Testis (tissue), 3 donors: ENCODE results near the gene DIAPH3. TPM values are rescaled to one million over a fixed set of nuclear protein-coding genes. Genes with fewer than 3 reads are reported as not detected.

ENCODE experiments used
- DNase-seq: peaks from one replicate; pipeline ENCODE4 v3.0.0-alpha.2; 2019
- H3K27ac ChIP-seq, 2 donors: fragments of 200-600 bp; sonication (generic); one replicate each; pipeline ENCODE4 v1.5.1; 2019
- H3K27me3 ChIP-seq: fragments of 200-600 bp; sonication (generic); one replicate; pipeline ENCODE4 v1.5.1; 2019
- H3K36me3 ChIP-seq: fragments of 200-600 bp; sonication (generic); one replicate; pipeline ENCODE4 v1.5.1; 2017; ENCODE audit warnings: low read depth; ENCODE audit errors: missing control alignments
- H3K4me1 ChIP-seq: fragments of 200-600 bp; sonication (generic); one replicate; pipeline ENCODE4 v1.5.1; 2019
- H3K4me3 ChIP-seq, 2 donors: fragments of 200-600 bp; sonication (generic); one replicate each; pipeline ENCODE4 v1.5.1; 2017 to 2019
- H3K9me3 ChIP-seq: fragments of 200-600 bp; sonication (generic); one replicate; pipeline ENCODE4 v1.5.1; 2017
- CTCF ChIP-seq, 3 experiments: fragments of 450-650 bp in 2 of 3; fragments of 200-600 bp in 1 of 3; sonication (generic) in 1 of 3; IDR thresholded peaks; one replicate each; pipeline ENCODE4 v1.5.1; 2016 to 2019; ENCODE audit warnings: antibody characterized with exemption in 3 of 3, mild to moderate bottlenecking in 2 of 3, moderate library complexity in 1 of 3
- POLR2A ChIP-seq: fragments of 450-650 bp; IDR thresholded peaks from one replicate; pipeline ENCODE4 v1.6.1; 2017; ENCODE audit warnings: antibody characterized with exemption, mild to moderate bottlenecking, moderate library complexity
- WGBS, 2 donors: methylation state at CpG; one replicate each; pipeline ENCODE4 v1.1.5; 2018; 5-methylcytosine and 5-hydroxymethylcytosine counted together
- intact Hi-C: fragments of 100-400 bp; cut with DNase I; formaldehyde crosslinking; loops from one replicate; pipeline ENCODE4 v1.15.1; 2023; ENCODE audit warnings: low total_unique reads
- polyA plus RNA-seq: library from polyadenylated mRNA; stranded (reverse); fragments of 350-450 nt; fragmentation: Illumina TruSeq; extraction: RNeasy Lipid Tissue Mini Kit (QIAGEN cat#74804); gene quantifications from one replicate; pipeline ENCODE4 v1.2.3, GENCODE V29; 2014; ENCODE audit warnings: low read depth, low replicate concordance; ENCODE audit not compliant: insufficient read depth
- total RNA-seq, 2 donors: library from RNA; depleted of rRNA; stranded (reverse); fragments of >200 nt; gene quantifications; one replicate each; pipeline ENCODE4 v1.2.3, GENCODE V29; 2016

The DIAPH3 gene
- total and polyA plus RNA-seq, 3 donors from 2014 or later: 12.5 to 30.3 (median 18.7) TPM

DNA sequence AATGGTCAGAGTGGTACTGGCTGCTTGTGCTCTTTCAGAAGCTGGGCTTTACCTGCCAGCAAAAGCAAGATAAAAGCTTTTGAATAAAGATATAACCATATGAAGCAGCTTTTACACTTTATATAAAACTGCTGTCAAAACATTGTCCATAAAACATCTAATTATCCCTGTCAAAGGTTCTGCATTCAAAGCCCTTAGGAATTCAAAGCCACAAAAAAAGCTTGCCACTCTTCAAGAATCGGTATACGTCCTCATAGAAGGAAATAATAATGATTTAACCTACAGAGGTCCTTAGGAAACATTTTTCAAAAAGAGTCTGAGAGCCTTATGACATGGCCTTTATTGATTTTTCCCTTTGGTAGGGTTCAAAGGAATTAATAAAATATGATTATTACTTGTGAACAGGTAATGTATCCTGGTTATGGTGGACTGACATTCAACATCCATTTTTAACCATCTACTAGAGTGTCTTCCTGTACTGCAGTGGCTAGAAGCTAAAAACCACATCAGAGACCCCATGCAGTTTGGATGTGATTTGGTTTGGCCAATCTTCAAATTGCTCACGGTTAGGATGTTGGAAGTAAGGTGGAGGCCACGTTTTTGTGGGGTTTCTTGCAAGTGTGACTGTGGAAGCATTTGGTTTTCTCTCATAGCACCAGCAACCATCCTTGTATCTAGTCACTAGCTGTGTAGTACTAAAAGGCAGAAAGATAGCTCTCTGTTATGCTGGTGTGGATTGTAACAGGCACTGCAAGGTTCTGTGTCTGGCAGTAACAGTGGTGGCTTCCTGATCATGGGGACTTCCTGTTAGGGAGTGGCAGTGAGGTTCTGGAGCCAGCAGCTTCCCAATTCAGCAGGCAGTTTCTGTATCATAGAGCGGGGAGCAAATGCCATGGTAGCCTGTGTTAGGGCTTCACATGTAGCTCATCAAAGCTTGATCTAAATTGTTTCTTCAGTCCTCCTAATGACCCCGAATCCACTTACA lies 441.5 kb downstream of the DIAPH3 start:
- DNase-seq: no peak
- Histone ChIP-seq H3K36me3 (no peaks in the 10 kb centered on the region), H3K9me3 (no peaks in the 10 kb centered on the region), H3K4me3 (no peak overlapping the region), H3K4me1 (no peaks in the 10 kb centered on the region), H3K27me3 (no peaks in the 10 kb centered on the region), H3K27ac (no peak overlapping the region)
- 86 to 87% methylated on average over 6 of the region's 6 CpGs for WGBS, 2 donors
- TF ChIP-seq POLR2A (no peak), CTCF (IDR thresholded peaks at IDR 0.05) (no peak)
- intact Hi-C loops: no loop called here

DNA sequence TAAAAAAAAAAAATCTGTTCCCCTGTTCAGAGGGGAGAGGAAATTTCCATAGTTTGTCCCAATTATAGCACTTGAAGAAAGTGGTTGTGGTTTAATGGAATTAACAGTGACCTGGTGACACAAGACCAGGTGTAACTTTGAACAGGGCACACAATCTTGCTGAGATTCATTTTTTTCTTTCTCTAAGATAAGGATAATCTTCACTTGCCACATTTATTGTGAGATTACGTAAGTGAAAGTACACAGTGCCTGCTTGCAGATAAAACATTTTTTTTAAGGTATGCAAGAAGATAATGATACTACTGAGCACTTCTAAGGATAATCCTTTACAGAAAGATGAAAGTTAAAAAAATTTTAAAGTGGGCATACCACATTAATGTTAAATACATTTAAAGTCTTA lies 448.1 kb downstream of the DIAPH3 start:
- Histone ChIP-seq H3K4me3 (no peak overlapping the region), H3K9me3 (no peaks in the 10 kb centered on the region), H3K36me3 (no peaks in the 10 kb centered on the region), H3K27me3 (no peaks in the 10 kb centered on the region), H3K27ac (no peak overlapping the region), H3K4me1 (no peaks in the 10 kb centered on the region)
- TF ChIP-seq POLR2A (no peak), CTCF (IDR thresholded peaks at IDR 0.05) (no peak)
- intact Hi-C loops: no loop called here
- DNase-seq: no peak
- 32 to 48% methylated on average over 1 of the region's 1 CpG for WGBS, 2 donors

DNA sequence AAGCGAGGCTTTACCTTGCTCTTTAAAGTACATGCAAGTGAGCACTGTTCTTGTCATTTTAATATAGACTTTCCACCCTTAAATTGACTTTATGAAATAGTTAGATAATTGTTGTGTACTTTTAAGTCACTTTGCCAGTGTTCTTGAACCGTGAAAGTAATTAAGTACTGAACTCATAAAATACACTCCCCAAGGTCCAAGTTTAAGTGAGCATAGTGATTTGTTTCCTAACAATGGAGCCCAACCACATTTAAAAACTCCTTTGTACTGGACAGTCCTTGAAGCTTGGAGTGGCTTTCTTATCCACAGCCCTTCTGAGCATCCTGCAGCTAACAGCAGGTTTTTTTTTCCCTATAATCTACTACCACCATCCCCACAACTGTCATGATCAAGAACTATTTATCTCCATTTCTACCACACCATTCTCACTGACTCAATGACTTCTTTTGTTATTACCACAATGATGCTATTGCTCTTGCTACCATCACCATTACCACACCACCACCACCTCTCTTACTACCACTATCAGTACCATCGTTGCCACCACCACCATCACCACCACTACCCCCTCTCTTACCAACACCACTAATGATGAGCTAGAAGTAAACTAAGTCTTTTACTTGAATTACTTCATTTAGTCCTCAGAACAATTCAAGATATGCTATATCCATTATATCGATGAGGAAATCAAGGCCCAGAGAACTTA lies 452.6 kb downstream of the DIAPH3 start:
- Histone ChIP-seq H3K4me1 (no peaks in the 10 kb centered on the region), H3K36me3 (no peaks in the 10 kb centered on the region), H3K27me3 (no peaks in the 10 kb centered on the region), H3K4me3 (no peak overlapping the region), H3K9me3 (no peaks in the 10 kb centered on the region), H3K27ac (no peak overlapping the region)
- TF ChIP-seq POLR2A (no peak), CTCF (IDR thresholded peaks at IDR 0.05) (no peak)
- 68 to 75% methylated on average over 4 of the region's 4 CpGs for WGBS, 2 donors
- DNase-seq: no peak
- intact Hi-C loops: no loop called here

- Histone ChIP-seq H3K4me1 (no peaks in the 10 kb centered on the region), H3K4me3 (no peak overlapping the region), H3K27ac (no peak overlapping the region), H3K27me3 (no peaks in the 10 kb centered on the region), H3K36me3 (no peaks in the 10 kb centered on the region), H3K9me3 (no peaks in the 10 kb centered on the region)
- DNase-seq: no peak
- intact Hi-C loops: no loop called here
- 73 to 76% methylated on average over 1 of the region's 1 CpG for WGBS, 2 donors
- TF ChIP-seq POLR2A (no peak), CTCF (IDR thresholded peaks at IDR 0.05) (no peak)
These were observed 453.3 kb downstream of the DIAPH3 start for GRCh38 chr13:59710416-59710815.
